Measurements from ENCODE around the gene MC2R.
"Not testable (repeated sequence)": the region's sequence is repeated elsewhere in the genome, so short reads cannot be mapped to it uniquely, and the experiment has no call there.

Gene MC2R

GRCh38 chr18:13892098-13892497 lies 23.2 kb downstream of the MC2R start:
- DNase-seq = no peak

GRCh38 chr18:13890761-13891361 lies 24.5 kb downstream of the MC2R start:
- DNase-seq = no peak

GRCh38 chr18:13889671-13890070 lies 25.7 kb downstream of the MC2R start:
- DNase-seq = no peak

- no peak for DNase-seq
Observed at GRCh38 chr18:13888191-13888716, 27.1 kb downstream of the MC2R start.

- DNase-seq = no peak
Observed at GRCh38 chr18:13885009-13885408, 30.3 kb downstream of the MC2R start.

- DNase-seq = no peak
Observed at GRCh38 chr18:13879937-13880336, 35.4 kb downstream of the MC2R start.

- DNase-seq = no peak
Observed at GRCh38 chr18:13879492-13879891, 35.8 kb downstream of the MC2R start.

- no peak for DNase-seq
Observed at GRCh38 chr18:13878857-13879256, 36.5 kb downstream of the MC2R start.

- DNase-seq = no peak
Observed at GRCh38 chr18:13877157-13877556, 38.2 kb downstream of the MC2R start.

GRCh38 chr18:13874558-13874957 lies 40.8 kb downstream of the MC2R start:
- DNase-seq = no peak

GRCh38 chr18:13872932-13873331 lies 42.4 kb downstream of the MC2R start:
- DNase-seq = no peak

GRCh38 chr18:13872373-13872772 lies 43.0 kb downstream of the MC2R start:
- no peak for DNase-seq

GRCh38 chr18:13871701-13872100 lies 43.6 kb downstream of the MC2R start:
- DNase-seq = no peak

- DNase-seq = no peak
Observed at GRCh38 chr18:13868501-13869271, 46.6 kb downstream of the MC2R start.

- DNase-seq = not testable (repeated sequence)
Observed at GRCh38 chr18:13862898-13863297, 52.4 kb downstream of the MC2R start.

- DNase-seq = no peak
Observed at GRCh38 chr18:13849791-13850190, 65.5 kb downstream of the MC2R start.

GRCh38 chr18:13836559-13836958 lies 78.8 kb downstream of the MC2R start:
- no peak for DNase-seq

GRCh38 chr18:13835202-13835601 lies 80.1 kb downstream of the MC2R start:
- DNase-seq = no peak

GRCh38 chr18:13834496-13835015 lies 80.8 kb downstream of the MC2R start:
- no peak for DNase-seq

Measured in bone marrow (tissue), 2 donors.